Fibroblast of lung (primary cell): ENCODE measurements around the gene GDF2.

Experiments
- EZH2 ChIP-seq: IDR thresholded peaks from 2 replicates; pipeline ENCODE4 v1.5.1; 2012; ENCODE audit warnings: low read length, control low read depth, mild to moderate bottlenecking; ENCODE audit errors: missing control alignments
- TF ChIP-seq, protein P1 (sequence below), 2 donors: IDR thresholded peaks in 1 of 2; conservative IDR thresholded peaks in 1 of 2; 1 replicate in 1 of 2; 2 replicates in 1 of 2; pipeline ENCODE4 v1.5.1; 2011 to 2012; ENCODE audit warnings: low read length in 2 of 2, control low read depth in 1 of 2, inconsistent platforms in 1 of 2, low read depth in 1 of 2, mild to moderate bottlenecking in 1 of 2

DNA sequence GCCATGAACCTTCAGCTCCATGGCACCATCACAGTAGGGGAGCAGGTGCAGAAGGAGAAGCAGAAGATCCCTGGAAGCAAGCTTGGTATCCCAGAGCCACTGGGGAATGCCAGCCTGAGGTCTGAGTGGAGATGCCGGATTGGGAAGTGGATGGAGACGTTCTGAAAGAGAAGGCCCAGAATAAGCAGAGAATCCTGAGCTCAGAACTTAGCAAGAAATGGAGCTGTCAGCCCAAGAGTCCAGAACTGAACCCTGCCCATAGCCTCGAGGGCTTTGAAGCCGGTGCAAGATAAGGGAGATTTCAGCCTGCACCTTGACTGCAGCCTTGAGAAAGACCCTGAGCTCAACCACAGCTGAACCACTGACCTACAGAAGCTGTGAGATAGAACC, 36.1 kb upstream of the GDF2 start:
- TF ChIP-seq, protein P1, sequence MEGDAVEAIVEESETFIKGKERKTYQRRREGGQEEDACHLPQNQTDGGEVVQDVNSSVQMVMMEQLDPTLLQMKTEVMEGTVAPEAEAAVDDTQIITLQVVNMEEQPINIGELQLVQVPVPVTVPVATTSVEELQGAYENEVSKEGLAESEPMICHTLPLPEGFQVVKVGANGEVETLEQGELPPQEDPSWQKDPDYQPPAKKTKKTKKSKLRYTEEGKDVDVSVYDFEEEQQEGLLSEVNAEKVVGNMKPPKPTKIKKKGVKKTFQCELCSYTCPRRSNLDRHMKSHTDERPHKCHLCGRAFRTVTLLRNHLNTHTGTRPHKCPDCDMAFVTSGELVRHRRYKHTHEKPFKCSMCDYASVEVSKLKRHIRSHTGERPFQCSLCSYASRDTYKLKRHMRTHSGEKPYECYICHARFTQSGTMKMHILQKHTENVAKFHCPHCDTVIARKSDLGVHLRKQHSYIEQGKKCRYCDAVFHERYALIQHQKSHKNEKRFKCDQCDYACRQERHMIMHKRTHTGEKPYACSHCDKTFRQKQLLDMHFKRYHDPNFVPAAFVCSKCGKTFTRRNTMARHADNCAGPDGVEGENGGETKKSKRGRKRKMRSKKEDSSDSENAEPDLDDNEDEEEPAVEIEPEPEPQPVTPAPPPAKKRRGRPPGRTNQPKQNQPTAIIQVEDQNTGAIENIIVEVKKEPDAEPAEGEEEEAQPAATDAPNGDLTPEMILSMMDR (conservative IDR thresholded peaks at IDR 0.05 in 1 of 2, IDR thresholded peaks at IDR 0.05 in 1 of 2; ENCODE audit: low read depth in 1 of 2, low read length in 2 of 2): no peak
- no peak for TF ChIP-seq EZH2
